Measurements from ENCODE around the gene CLPX. TPM values are rescaled to one million over a fixed set of nuclear protein-coding genes. Genes with fewer than 3 reads are reported as not detected.

The CLPX gene
- total and polyA plus RNA-seq, 2 experiments from 2014 or later = 20.0 to 53.5 TPM

- Histone ChIP-seq H3K9me2 (replicated peaks; ENCODE audit: insufficient read depth) (no peaks in the 10 kb centered on the region), H3K4me2 (no peak overlapping the region), H3K27ac (no peak overlapping the region), H4K20me1 (ENCODE audit: insufficient read depth, poor library complexity, severe bottlenecking) (no peaks in the 10 kb centered on the region), H3K79me2 (no peaks in the 10 kb centered on the region), H3K9me3 (ENCODE audit: low read depth) (no peaks in the 10 kb centered on the region), H3K36me3 (replicated peaks; ENCODE audit: insufficient read depth, low read depth) (no peaks in the 10 kb centered on the region), H3K4me3 (no peak overlapping the region), H3K4me1 (ENCODE audit: insufficient read depth) (peaks cover 7% of the 10 kb centered on the region), H2AFZ (no peak overlapping the region), H3K27me3 (no peaks in the 10 kb centered on the region)
- TF ChIP-seq EZH2phosphoT487 (IDR thresholded peaks at IDR 0.05; ENCODE audit: low read depth, severe bottlenecking, unreplicated experiment) (no peak), EZH2 (IDR thresholded peaks at IDR 0.05; ENCODE audit: borderline replicate concordance) (no peak)
- TF ChIP-seq, protein P1, sequence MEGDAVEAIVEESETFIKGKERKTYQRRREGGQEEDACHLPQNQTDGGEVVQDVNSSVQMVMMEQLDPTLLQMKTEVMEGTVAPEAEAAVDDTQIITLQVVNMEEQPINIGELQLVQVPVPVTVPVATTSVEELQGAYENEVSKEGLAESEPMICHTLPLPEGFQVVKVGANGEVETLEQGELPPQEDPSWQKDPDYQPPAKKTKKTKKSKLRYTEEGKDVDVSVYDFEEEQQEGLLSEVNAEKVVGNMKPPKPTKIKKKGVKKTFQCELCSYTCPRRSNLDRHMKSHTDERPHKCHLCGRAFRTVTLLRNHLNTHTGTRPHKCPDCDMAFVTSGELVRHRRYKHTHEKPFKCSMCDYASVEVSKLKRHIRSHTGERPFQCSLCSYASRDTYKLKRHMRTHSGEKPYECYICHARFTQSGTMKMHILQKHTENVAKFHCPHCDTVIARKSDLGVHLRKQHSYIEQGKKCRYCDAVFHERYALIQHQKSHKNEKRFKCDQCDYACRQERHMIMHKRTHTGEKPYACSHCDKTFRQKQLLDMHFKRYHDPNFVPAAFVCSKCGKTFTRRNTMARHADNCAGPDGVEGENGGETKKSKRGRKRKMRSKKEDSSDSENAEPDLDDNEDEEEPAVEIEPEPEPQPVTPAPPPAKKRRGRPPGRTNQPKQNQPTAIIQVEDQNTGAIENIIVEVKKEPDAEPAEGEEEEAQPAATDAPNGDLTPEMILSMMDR (IDR thresholded peaks at IDR 0.05; ENCODE audit: poor library complexity) = no peak
- WGBS (ENCODE audit: low lambda C conversion rate, missing lambda C conversion rate) = 90% methylated on average over 10 of the region's 10 CpGs
- no peak for DNase-seq (ENCODE audit: low spot score)
Measured at GRCh38 chr15:65217526-65218482, 32.7 kb upstream of the CLPX start.

DNA sequence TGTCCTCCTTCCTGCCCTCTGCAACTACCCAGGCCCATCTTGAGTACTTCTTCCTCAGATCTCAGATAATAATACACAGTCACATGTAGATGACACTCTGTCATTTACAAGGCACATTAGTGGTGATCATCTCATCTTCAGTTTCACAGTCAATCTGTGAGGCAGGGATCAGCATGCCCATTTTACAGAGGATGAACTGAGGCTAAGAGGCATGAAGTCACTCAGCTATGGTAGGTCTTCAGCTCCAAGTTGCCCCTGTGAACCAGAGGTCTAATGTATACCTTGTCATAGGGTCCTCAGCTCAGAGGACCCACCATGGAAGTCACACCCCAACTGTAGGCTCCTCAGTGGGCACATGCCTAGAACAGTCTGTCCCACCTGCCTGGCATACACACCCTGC is 30.4 kb upstream of the CLPX start:
- Histone ChIP-seq H3K27me3 (no peaks in the 10 kb centered on the region), H4K20me1 (ENCODE audit: insufficient read depth, poor library complexity, severe bottlenecking) (no peaks in the 10 kb centered on the region), H3K9me3 (ENCODE audit: low read depth) (no peaks in the 10 kb centered on the region), H3K9me2 (replicated peaks; ENCODE audit: insufficient read depth) (no peaks in the 10 kb centered on the region), H3K36me3 (replicated peaks; ENCODE audit: insufficient read depth, low read depth) (no peaks in the 10 kb centered on the region), H2AFZ (no peak overlapping the region), H3K4me3 (no peak overlapping the region), H3K4me1 (ENCODE audit: insufficient read depth) (peaks cover 22% of the 10 kb centered on the region), H3K27ac (no peak overlapping the region), H3K79me2 (no peaks in the 10 kb centered on the region), H3K4me2 (no peak overlapping the region)
- TF ChIP-seq EZH2 (IDR thresholded peaks at IDR 0.05; ENCODE audit: borderline replicate concordance) (no peak), EZH2phosphoT487 (IDR thresholded peaks at IDR 0.05; ENCODE audit: low read depth, severe bottlenecking, unreplicated experiment) (no peak)
- TF ChIP-seq, protein P1 (IDR thresholded peaks at IDR 0.05; ENCODE audit: poor library complexity) = no peak
- DNase-seq (ENCODE audit: low spot score) = no peak

- Histone ChIP-seq H3K4me3 (no peak overlapping the region), H3K79me2 (no peaks in the 10 kb centered on the region), H3K9me3 (ENCODE audit: low read depth) (no peaks in the 10 kb centered on the region), H3K27me3 (no peaks in the 10 kb centered on the region), H3K4me2 (no peak overlapping the region), H3K9me2 (replicated peaks; ENCODE audit: insufficient read depth) (no peaks in the 10 kb centered on the region), H2AFZ (no peak overlapping the region), H3K36me3 (replicated peaks; ENCODE audit: insufficient read depth, low read depth) (no peaks in the 10 kb centered on the region), H3K27ac (no peak overlapping the region), H3K4me1 (ENCODE audit: insufficient read depth) (peaks cover 33% of the 10 kb centered on the region), H4K20me1 (ENCODE audit: insufficient read depth, poor library complexity, severe bottlenecking) (no peaks in the 10 kb centered on the region)
- DNase-seq (ENCODE audit: low spot score) = no peak
- TF ChIP-seq EZH2phosphoT487 (IDR thresholded peaks at IDR 0.05; ENCODE audit: low read depth, severe bottlenecking, unreplicated experiment) = no peak
- TF ChIP-seq, protein P1 (IDR thresholded peaks at IDR 0.05; ENCODE audit: poor library complexity) = no peak
- no peak for TF ChIP-seq EZH2 (IDR thresholded peaks at IDR 0.05; ENCODE audit: borderline replicate concordance)
- WGBS (ENCODE audit: low lambda C conversion rate, missing lambda C conversion rate) = 82% methylated on average over 4 of the region's 4 CpGs
Measured at GRCh38 chr15:65214010-65214409, 28.9 kb upstream of the CLPX start.
